B cell (primary cell): ENCODE measurements around the gene MEGF11. TPM values are rescaled to one million over a fixed set of nuclear protein-coding genes. Genes with fewer than 3 reads are reported as not detected.

Experiments used
- ATAC-seq: fragments of 200-7000 bp; cut with Tn5 transposase; one replicate; pipeline ENCODE4 v1.10.0; 2021; ENCODE audit warnings: low read depth, mild to moderate bottlenecking, moderate number of reproducible peaks, moderate library complexity
- CTCF ChIA-PET: fragments of 350-600 bp; sonication (Branson Sonifier 250); formaldehyde crosslinking; loops from one replicate; lab custom pipeline; 2021; ENCODE audit warnings: antibody characterized with exemption, inconsistent platforms; lab: Charles Lee
- POLR2A ChIA-PET: fragments of 350-600 bp; sonication (Branson Sonifier 250); formaldehyde crosslinking; loops from one replicate; lab custom pipeline; 2021; ENCODE audit warnings: antibody characterized with exemption; lab: Charles Lee
- DNase-seq: peaks from one replicate; pipeline ENCODE4 v3.0.0; 2013
- H2AFZ ChIP-seq: 2 replicates; pipeline ENCODE4 v1.6.1; 2012; ENCODE audit warnings: mild to moderate bottlenecking, low read depth, low read length; ENCODE audit not compliant: insufficient read depth, poor library complexity, severe bottlenecking
- H3K27ac ChIP-seq, 2 donors: 1 replicate in 1 of 2; 2 replicates in 1 of 2; pipeline ENCODE4 v1.5.1; 2012 to 2013; ENCODE audit warnings: low read length in 2 of 2, mild to moderate bottlenecking in 2 of 2, moderate library complexity in 1 of 2
- H3K27me3 ChIP-seq, 4 experiments: fragments of 200-600 bp in 1 of 4; sonication (generic) in 1 of 4; replicated peaks in 1 of 4; 1 replicate in 2 of 4; 2 replicates in 2 of 4; pipeline versions ENCODE4 v1.6.1 to v1.7.0; 2013 to 2016; ENCODE audit warnings: low read length in 3 of 4, mild to moderate bottlenecking in 2 of 4, mixed read lengths in 1 of 4, moderate library complexity in 1 of 4; ENCODE audit not compliant: insufficient read depth in 4 of 4, control insufficient read depth in 3 of 4; ENCODE audit errors: control extremely low read depth in 1 of 4
- H3K36me3 ChIP-seq, 2 experiments: replicated peaks in 1 of 2; 1 replicate in 1 of 2; 2 replicates in 1 of 2; pipeline versions ENCODE4 v1.6.1 to v1.7.1; 2013; ENCODE audit warnings: low read length in 1 of 2; ENCODE audit not compliant: insufficient read depth in 2 of 2, control insufficient read depth in 1 of 2; ENCODE audit errors: control extremely low read depth in 1 of 2, extremely low read depth in 1 of 2
- H3K4me1 ChIP-seq, 2 donors: fragments of 200-600 bp in 1 of 2; sonication (generic) in 1 of 2; 1 replicate in 1 of 2; 2 replicates in 1 of 2; pipeline versions ENCODE4 v1.5.1 to v1.6.1; 2013 to 2017; ENCODE audit warnings: low read length in 2 of 2; ENCODE audit not compliant: control insufficient read depth in 2 of 2, insufficient read depth in 2 of 2
- H3K4me2 ChIP-seq: replicated peaks from 2 replicates; pipeline ENCODE3; 2012; ENCODE audit warnings: mild to moderate bottlenecking, low read depth, low read length; ENCODE audit not compliant: poor library complexity, severe bottlenecking
- H3K4me3 ChIP-seq, 5 experiments: fragments of 200-600 bp in 1 of 5; sonication (generic) in 1 of 5; 1 replicate in 3 of 5; 2 replicates in 2 of 5; pipeline versions ENCODE4 v1.5.1 to v1.7.0; 2011 to 2016; ENCODE audit warnings: low read length in 4 of 5, mild to moderate bottlenecking in 4 of 5, low read depth in 2 of 5, control low read depth in 1 of 5, moderate library complexity in 1 of 5; ENCODE audit not compliant: insufficient read depth in 1 of 5; ENCODE audit errors: control extremely low read depth in 1 of 5, extremely low read depth in 1 of 5
- H3K79me2 ChIP-seq: fragments of 200-600 bp; sonication (generic); one replicate; pipeline ENCODE4 v1.6.0; 2016; ENCODE audit warnings: low read length; ENCODE audit not compliant: control insufficient read depth, insufficient read depth
- H3K9ac ChIP-seq: fragments of 200-600 bp; sonication (generic); 2 replicates; pipeline ENCODE4 v1.6.1; 2017; ENCODE audit warnings: mild to moderate bottlenecking, low read length, moderate library complexity
- H3K9me3 ChIP-seq, 3 donors: one replicate each; pipeline versions ENCODE4 v1.6.1 to v1.7.1; 2013; ENCODE audit warnings: low read length in 2 of 3; ENCODE audit not compliant: control insufficient read depth in 2 of 3, insufficient read depth in 1 of 3; ENCODE audit errors: control extremely low read depth in 1 of 3
- H4K20me1 ChIP-seq: 2 replicates; pipeline ENCODE4 v1.6.0; 2012; ENCODE audit warnings: mild to moderate bottlenecking, low read length; ENCODE audit not compliant: insufficient read depth, control insufficient read depth, poor library complexity, severe bottlenecking
- H3K27ac Mint-ChIP-seq: one replicate; pipeline ENCODE4 v1.8.0; 2021; ENCODE audit warnings: mixed read lengths
- H3K27me3 Mint-ChIP-seq: one replicate; pipeline ENCODE4 v1.8.0; 2021; ENCODE audit warnings: mixed read lengths
- H3K4me1 Mint-ChIP-seq: one replicate; pipeline ENCODE4 v1.8.0; 2021; ENCODE audit warnings: mixed read lengths
- H3K4me3 Mint-ChIP-seq: one replicate; pipeline ENCODE4 v1.8.0; 2021; ENCODE audit warnings: mixed read lengths
- H3K9me3 Mint-ChIP-seq: one replicate; pipeline ENCODE4 v1.8.0; 2022; ENCODE audit warnings: mixed read lengths; ENCODE audit not compliant: insufficient read depth
- EZH2 ChIP-seq: IDR thresholded peaks from 2 replicates; pipeline ENCODE4 v1.6.1; 2012; ENCODE audit warnings: borderline replicate concordance, low read depth, mild to moderate bottlenecking, moderate library complexity, low read length; ENCODE audit not compliant: insufficient read depth, poor library complexity, severe bottlenecking
- WGBS: methylation state at CpG from one replicate; pipeline ENCODE4 v1.1.5; 2013; ENCODE audit warnings: missing lambda C conversion rate; ENCODE audit not compliant: insufficient coverage; 5-methylcytosine and 5-hydroxymethylcytosine counted together
- intact Hi-C: fragments of 100-400 bp; cut with micrococcal nuclease; formaldehyde crosslinking; loops from one replicate; pipeline ENCODE4 v1.10.0; 2022
- polyA plus RNA-seq: library from polyadenylated mRNA; depleted of rRNA; stranded (reverse); fragments of >200 nt; gene quantifications from 2 replicates; pipeline ENCODE4 v1.2.3, GENCODE V29; 2012
- total RNA-seq, 2 donors: library from RNA; stranded (reverse); fragments of 120-200 nt in 1 of 2; gene quantifications; 1 replicate in 1 of 2; 2 replicates in 1 of 2; pipeline versions ENCODE4 v1.2.3 to v1.2.4, GENCODE V29; 2013 to 2022
- TF ChIP-seq, protein P1 (sequence below): fragments of 200-600 bp; IDR thresholded peaks from one replicate; pipeline ENCODE4 v1.8.0; 2022; ENCODE audit warnings: antibody characterized with exemption, mild to moderate bottlenecking

Gene MEGF11
- total and polyA plus RNA-seq, 2 donors (not counting 1 experiment from before 2014, with no cell fraction given), result 0.04 to 0.34 TPM

DNA sequence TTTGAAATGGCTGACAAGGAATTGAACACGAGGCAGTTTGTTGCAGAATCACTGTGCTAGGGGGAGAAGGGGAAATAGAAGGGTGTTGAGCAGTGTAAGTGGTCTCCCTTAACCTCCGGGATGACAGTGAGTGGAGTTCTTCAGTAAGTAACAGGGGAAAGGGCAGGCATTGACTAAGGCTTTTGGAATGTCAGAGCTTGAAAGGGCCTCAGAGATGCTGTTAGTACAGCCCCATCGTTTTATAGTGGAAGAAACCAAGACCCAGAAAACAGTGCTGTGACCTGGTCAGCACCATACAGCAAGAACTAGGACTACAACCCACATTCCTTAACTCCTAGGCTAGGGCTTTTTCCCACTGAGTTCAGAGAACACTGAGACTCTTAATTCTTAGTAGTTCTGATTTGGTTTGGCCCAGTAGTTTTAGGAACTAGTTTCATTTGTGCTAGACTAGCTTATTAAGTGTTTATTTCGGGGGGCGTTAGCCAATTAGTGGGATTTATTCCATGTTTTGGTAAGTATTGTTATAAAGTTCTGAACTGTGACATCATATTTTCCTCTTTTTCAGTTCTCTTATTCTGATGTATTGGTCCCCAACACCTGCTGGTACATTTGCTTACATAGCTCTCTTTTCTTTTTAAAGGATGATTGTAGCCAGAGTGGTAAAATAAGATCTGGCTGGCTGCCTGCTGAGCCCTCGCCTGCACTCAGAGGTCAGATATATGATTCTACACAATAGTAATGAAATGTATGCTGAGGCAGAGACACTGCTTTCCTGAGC is 350.1 kb downstream of the MEGF11 start:
- H3K9me3 Mint-ChIP-seq, result no peaks in the 10 kb centered on the region
- Histone ChIP-seq H3K27ac (peak overlapping the region; percentile 4 to 32), H3K79me2 (peaks cover 5% of the 10 kb centered on the region), H3K9ac (no peak overlapping the region), H3K4me3 (no peak overlapping the region), H2AFZ (no peak overlapping the region), H3K36me3 (peaks cover 0 to 33% of the 10 kb centered on the region in 2 experiments), H4K20me1 (no peaks in the 10 kb centered on the region), H3K9me3 (no peaks in the 10 kb centered on the region), H3K4me1 (peaks cover 22 to 37% of the 10 kb centered on the region in 2 donors), H3K27me3 (no peaks in the 10 kb centered on the region), H3K4me2 (peak overlapping the region; percentile 37)
- CTCF ChIA-PET, result interaction anchor here (0.7 to 1.0 kb wide), 3 partner anchors 18 to 267 kb away, joined by 3 read pairs; no protein-coding TSS in a partner anchor
- no peak for ATAC-seq
- H3K4me1 Mint-ChIP-seq, result peaks cover 38% of the 10 kb centered on the region
- DNase-seq, result no peak
- TF ChIP-seq, protein P1, sequence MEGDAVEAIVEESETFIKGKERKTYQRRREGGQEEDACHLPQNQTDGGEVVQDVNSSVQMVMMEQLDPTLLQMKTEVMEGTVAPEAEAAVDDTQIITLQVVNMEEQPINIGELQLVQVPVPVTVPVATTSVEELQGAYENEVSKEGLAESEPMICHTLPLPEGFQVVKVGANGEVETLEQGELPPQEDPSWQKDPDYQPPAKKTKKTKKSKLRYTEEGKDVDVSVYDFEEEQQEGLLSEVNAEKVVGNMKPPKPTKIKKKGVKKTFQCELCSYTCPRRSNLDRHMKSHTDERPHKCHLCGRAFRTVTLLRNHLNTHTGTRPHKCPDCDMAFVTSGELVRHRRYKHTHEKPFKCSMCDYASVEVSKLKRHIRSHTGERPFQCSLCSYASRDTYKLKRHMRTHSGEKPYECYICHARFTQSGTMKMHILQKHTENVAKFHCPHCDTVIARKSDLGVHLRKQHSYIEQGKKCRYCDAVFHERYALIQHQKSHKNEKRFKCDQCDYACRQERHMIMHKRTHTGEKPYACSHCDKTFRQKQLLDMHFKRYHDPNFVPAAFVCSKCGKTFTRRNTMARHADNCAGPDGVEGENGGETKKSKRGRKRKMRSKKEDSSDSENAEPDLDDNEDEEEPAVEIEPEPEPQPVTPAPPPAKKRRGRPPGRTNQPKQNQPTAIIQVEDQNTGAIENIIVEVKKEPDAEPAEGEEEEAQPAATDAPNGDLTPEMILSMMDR, result no peak
- no peak for TF ChIP-seq EZH2
- 88% methylated on average over 3 of the region's 6 CpGs for WGBS
- intact Hi-C loops, result no loop called here
- no peaks in the 10 kb centered on the region for H3K27me3 Mint-ChIP-seq
- H3K4me3 Mint-ChIP-seq, result peak overlapping the region; percentile 9
- POLR2A ChIA-PET, result no interaction called here
- H3K27ac Mint-ChIP-seq, result peak overlapping the region; percentile 68

DNA sequence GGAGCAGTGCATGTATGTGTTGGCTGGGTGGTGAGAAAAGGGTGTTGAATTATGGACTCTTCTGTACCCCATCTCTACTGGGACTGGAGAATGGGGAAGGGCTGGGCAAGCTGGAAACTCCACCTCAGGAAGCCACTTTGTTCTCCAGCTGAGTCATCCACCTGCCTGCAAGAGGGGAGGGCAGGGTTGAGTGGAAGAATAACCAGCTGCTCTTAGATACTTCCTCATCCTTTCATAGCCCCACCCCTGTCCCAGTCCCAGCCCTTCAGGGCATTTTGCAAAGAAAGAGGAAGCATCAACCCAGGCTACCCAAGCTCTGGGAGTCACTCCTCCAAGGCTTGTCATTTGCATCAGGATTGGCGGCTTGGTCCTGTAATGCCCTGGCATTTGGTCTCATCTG is 351.2 kb downstream of the MEGF11 start:
- no peaks in the 10 kb centered on the region for H4K20me1 ChIP-seq
- TF ChIP-seq EZH2, result no peak
- TF ChIP-seq, protein P1, result no peak
- peak overlapping the region; percentile 41 for H3K4me3 Mint-ChIP-seq
- no peak overlapping the region for H3K9ac ChIP-seq
- no peaks in the 10 kb centered on the region for H3K27me3 Mint-ChIP-seq
- H3K27ac Mint-ChIP-seq, result peak overlapping the region; percentile 68
- H3K27ac ChIP-seq, result peak overlapping the region in 1 of 2 donors; percentile 32
- no CpG with 5 or more reads among the region's 1 CpG for WGBS
- DNase-seq (peak; percentile 81), ATAC-seq (peak; percentile 98)
- POLR2A ChIA-PET, result interaction anchor here (0.6 to 1.5 kb wide), 3 partner anchors 15 to 386 kb away, joined by 3 to 14 read pairs (median 3); partner anchors contain the start of gene RAB11A
- H3K9me3 ChIP-seq, result no peaks in the 10 kb centered on the region
- H3K4me1 ChIP-seq, result peaks cover 22 to 37% of the 10 kb centered on the region in 2 donors
- H3K4me1 Mint-ChIP-seq, result peaks cover 38% of the 10 kb centered on the region
- CTCF ChIA-PET, result interaction anchor here (1.3 to 1.5 kb wide), 2 partner anchors 15 to 33 kb away, joined by 5 to 7 read pairs; partner anchors contain the start of gene RAB11A
- H3K4me2 ChIP-seq, result peak overlapping the region; percentile 37
- no peak overlapping the region for H2AFZ ChIP-seq
- peaks cover 0 to 33% of the 10 kb centered on the region in 2 experiments for H3K36me3 ChIP-seq
- H3K9me3 Mint-ChIP-seq, result no peaks in the 10 kb centered on the region
- H3K27me3 ChIP-seq, result no peaks in the 10 kb centered on the region
- intact Hi-C loops, result loop anchor here (1.0 kb wide), 3 partner anchors 15 to 80 kb away; partner anchors contain the start of gene RAB11A
- no peak overlapping the region for H3K4me3 ChIP-seq
- peaks cover 5% of the 10 kb centered on the region for H3K79me2 ChIP-seq
